MM.1S (cell line): Measurements from ENCODE around the gene ESRRB.

Experiments
- CTCF ChIP-seq: fragments of 300-600 bp; sonication (generic); IDR thresholded peaks from 2 replicates; pipeline ENCODE4 v1.5.1; 2016; ENCODE audit warnings: antibody characterized with exemption, low read length, mixed read lengths
- EZH2 ChIP-seq: fragments of 300-600 bp; sonication (generic); optimal IDR thresholded peaks from 2 replicates; pipeline ENCODE3; 2017; ENCODE audit warnings: low read depth, mild to moderate bottlenecking, antibody characterized with exemption, low read length, mixed read lengths

- TF ChIP-seq CTCF = no peak
- no peak for TF ChIP-seq EZH2
Observed at GRCh38 chr14:76461886-76462285, 85.9 kb downstream of the ESRRB start.
